HG03442 (cell line): ENCODE data around the gene COQ10A.

ENCODE experiments used
- ATAC-seq: cut with Tn5 transposase; IDR thresholded peaks from one replicate; pipeline ENCODE4 v1.9.1; 2021; ENCODE audit warnings: mild to moderate bottlenecking, moderate library complexity; ENCODE audit not compliant: unreplicated experiment

COQ10A gene

DNA sequence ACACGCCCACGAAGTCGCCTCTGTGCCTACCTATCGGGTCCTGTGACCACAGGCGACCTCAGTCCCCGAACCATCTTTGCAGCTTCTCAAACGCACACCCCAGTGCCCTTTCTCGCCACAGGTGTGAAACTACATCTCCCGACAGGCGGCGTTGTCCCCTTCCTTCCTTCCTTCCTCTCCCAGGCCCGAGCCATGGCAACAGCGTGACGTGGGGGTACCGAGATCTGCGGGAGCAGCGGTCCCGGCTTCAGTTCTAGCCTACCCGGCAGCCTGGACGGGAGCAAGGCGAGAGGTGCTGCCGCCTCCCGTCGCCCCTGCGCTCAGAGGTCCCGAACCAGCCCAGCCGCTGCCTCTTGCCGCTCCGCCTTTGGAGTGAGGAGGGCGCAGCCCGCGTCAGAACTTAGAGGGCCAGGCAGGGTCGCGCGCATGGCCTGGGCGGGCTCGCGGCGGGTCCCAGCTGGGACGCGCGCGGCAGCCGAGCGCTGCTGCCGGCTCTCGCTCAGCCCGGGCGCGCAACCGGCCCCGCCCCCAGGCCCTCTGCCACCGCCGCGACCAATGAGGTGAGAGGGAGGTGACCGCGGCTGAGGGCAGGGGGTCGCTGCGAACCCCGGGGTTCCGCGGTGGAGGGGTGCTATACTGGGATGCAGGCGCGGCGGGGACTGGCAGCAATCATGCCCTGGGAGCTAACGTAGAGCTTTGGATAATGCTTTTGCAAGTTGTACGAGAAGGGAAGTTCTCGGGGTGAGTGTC is at the start of gene COQ10A:
TSS of gene COQ10A (plus strand) at position 250 of the 750 bp plus-strand sequence. CDS start at position 427, 177 bp downstream.
- ATAC-seq = peak; percentile 81

DNA sequence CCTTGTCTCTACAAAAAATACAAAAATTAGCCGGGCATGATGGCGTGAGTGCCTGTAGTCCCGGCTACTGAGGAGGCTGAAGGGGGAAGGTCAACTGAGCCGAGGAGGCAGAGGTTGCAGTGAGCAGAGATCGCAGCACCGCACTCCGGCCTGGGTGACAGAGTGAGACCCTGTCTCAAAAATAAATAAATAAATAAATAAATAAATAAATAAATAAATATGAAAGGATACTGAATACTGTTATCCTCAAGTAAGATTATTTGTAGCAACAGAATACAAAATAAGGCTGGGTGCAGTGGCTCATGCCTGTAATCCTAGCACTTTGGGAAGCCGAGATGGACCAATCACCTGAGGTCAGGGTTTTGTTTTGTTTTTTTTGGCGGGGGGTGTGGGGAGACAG is 46.9 kb upstream of the COQ10A start:
- no peak for ATAC-seq

DNA sequence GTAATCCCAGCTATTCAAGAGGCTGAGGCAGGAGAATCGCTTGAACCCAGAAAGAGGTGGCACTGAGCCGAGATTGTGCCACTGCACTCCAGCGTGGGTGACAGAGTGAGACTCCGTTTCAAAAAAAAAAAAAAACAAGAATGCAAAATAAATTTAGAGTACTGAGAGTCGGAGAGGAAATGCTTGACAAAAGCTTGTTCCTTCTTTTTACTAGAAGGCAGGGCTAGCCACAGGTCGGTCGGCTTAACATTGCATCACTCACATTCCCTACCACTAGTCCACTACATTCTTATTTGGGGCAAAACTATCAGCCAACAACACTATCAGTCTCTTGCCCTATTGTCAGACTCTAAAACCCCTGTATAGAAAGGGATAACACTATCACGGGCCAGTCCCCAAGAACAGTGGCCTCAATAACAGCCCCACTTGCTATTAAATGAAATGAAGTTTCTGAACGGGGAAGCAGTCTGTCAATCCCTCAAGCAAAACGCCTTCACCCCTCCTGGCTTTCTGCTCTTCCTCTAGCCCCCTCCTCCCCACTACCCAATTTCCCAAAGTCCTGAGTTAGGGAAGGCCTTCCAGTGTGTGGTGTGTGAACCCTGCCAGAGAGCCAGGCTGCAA is 46.0 kb upstream of the COQ10A start:
- no peak for ATAC-seq

DNA sequence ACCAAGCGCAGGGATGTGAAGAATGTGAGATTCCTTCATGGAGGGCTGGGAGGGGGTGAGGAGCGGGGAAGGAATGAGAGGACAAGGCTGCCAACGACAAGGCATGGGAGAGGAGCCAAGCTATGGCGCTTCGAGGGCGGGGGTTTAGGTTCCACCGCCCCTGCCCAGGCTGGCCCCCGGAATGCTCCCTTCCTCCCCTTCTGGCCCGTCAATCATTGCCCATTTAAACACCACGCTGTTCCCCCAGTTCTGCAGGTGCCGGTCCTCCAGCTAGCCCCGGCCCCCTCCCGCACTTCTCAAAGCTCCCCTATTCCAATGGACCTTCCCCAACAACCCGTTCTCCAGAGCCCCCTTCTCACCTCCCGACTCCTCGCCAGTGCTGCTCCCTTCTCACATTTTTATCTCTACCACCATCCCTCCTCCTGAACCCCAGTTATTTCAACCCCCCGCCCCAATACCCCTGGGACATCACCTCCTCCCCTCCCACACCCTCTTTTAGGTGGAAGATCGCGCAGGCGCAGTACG is 45.4 kb upstream of the COQ10A start:
- ATAC-seq = peak; percentile 18

DNA sequence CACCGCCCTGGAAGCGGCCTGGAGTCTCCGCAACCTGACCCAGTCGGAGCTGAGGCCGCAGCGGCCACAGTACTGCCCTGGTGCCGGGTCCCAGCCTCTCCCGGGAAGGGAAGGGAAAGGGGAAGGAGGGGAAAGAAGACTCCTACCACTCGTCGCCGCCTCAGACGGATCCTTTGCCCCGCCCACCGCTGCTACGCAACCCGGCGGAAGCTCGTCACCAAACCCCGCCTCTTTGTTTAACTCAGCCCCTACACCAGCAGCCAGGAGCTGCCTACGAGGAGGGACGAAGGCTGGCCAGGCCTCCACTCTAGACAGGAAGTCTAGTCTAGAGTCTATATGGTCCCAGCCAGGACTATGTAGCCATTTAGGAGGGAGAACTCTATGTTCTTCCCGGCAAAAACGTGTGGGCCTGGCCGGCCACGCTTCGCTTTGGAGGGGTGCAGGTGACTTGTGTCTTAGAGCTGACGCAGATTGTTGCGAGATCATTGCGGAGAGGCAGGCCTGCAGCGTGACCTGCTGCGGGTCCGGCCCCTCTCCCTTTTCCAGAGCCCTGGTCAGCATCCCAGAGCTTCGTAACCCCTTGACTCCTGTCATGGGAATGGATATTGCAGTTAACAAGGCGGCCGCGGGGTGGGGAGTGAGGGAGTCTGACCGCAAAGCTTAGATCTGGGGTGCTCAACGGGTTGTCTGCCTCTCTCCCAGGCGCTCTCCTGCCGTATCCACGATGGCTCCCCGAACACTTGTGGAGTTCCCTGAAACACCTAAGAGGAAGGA is 44.8 kb upstream of the COQ10A start, which contains the start of gene RNF41:
TSS of gene RNF41 (minus strand) at position 166 of the 774 bp plus-strand sequence. CDS start 7,875 bp downstream, outside the sequence.
- peak; percentile 71 for ATAC-seq

DNA sequence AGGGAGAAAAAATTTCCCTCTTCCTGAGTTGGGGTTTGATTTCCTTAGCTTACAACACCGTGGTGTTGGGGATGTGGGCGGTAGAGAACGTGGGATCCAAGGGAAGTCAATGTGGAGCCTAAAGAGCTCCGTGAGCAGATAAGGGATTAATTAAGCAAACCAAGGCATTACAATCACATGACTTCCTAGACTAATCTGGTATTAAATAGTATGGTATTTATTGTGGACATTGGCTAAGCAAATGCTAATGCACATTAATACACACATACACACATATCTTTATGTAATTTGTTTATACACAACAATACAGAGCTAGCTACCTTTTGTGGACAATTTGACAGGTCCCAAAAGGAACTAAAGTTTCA is 44.2 kb upstream of the COQ10A start:
- ATAC-seq = no peak

DNA sequence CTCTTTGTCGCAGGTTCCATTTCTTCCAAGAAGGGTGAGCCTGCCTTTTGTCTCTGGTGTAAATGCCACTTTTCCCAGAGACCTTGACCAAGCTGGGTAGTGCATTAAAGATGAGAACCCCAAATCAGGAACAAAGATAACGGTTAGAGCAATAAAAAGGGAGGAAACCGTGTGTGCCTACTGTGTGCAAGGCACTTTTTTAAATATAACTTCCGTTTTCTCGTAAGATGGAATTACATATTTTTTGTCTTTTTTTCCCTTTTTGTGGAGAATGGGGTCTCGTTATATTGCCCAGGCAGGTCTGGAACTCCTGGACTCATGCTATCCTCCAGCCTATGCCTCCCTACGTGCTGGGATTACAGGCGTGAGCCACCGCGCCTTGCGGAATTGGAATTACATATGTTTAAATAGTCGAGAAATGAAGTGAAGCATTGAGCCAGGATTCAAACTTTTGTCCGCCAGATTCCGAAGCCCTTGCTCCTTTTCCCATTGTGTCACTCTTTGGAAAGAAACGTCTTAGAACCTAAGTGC is 43.1 kb upstream of the COQ10A start:
- no peak for ATAC-seq

DNA sequence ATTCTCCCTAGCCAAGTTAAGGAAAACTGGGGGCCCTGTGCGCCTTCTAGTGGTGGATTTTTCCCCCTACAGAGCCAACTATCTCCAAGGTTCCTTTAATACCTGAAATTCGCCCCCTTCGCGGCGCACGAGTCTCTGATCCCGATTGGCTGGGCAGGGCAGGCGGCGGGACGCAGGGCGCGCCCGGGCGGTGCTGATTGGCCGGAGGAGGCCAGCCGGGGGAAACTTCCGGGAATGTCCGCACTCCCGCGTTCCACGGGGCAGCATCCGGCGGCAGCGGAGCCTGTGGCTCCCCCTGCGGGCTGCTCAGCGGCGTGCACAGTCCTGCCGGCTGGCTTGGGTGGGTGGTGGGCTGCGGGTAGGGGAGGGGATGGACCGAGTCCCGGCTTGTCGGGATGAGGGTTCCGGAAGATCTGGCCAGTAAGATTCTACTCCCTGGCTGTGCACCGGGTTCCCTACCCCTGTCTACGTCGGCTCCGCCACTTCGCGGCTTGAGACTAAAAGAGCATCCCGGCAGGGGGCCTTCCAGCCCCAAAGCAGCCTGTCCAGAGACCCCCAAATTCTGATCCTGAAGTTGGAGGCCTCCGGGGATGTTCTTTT is 42.5 kb upstream of the COQ10A start, which contains the start of gene NABP2:
TSS of gene NABP2 (plus strand) at position 241 of the 600 bp plus-strand sequence. CDS start 515 bp downstream, outside the sequence.
- peak; percentile 70 for ATAC-seq

DNA sequence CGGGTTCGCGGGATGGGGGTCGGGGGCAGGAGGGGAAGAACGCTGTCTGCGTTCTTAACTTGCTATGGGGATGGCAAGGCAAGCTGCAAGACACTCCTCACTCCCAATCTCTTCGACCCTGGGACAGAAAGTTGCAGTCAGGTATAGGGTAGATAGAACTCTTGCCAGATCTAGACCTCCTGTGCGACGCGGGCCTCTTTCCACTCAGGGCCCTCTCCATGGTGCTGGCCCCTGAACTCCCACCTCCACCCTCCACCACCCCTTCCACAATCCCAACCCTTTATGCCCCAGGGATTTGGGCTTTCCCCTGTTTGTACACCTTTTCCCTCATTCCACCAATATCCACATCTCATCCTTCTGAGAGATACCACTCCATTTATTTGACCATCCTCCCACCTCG is 41.8 kb upstream of the COQ10A start:
- ATAC-seq = no peak

DNA sequence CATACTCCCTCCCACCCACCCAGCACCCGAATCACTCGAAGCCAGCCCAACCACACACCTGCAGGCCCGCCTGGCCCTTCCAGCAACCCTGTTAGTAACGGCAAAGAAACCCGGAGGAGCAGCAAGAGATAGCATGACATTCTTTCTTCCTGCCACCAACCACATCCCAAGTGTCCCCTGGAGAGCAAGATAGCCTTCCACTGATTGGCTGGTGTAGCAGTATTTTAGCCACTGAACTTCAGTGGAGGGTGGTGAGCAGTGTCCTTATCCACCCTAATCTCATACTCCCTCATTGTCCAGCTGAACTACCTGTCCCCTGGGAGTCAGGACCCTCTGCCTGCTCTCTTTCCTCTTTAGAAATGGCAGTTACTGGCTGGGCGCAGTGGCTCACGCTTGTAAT is 37.7 kb upstream of the COQ10A start:
- no peak for ATAC-seq

DNA sequence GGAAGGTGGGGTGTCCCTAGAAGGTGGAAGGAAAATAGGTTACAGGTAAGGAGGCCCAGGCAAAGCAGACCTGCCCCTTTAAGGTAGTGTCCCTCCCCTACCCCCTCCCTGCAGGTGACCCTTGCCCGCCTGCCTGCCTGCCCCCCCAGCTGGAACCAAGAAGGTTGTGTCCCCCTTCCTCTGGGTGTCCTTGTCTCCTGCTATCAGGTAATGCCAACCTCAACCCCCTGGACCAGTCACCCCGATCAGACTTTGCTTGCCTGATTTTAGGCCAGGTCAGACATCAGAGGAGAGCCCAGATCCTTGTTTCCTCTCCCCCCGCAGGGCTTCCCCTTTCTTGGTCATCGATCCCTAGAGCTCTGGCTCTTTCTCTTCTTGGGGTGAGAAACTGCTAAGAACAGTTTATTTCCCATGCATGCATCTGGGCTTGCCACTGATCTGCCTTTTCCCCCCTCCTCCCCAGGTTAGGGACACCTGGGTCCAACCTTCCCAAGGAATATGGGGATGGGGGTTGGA is 36.8 kb upstream of the COQ10A start, which contains the start of gene SLC39A5:
TSS of gene SLC39A5 (plus strand) at position 136 of the 516 bp plus-strand sequence. CDS start 1,224 bp downstream, outside the sequence.
- ATAC-seq = no peak

DNA sequence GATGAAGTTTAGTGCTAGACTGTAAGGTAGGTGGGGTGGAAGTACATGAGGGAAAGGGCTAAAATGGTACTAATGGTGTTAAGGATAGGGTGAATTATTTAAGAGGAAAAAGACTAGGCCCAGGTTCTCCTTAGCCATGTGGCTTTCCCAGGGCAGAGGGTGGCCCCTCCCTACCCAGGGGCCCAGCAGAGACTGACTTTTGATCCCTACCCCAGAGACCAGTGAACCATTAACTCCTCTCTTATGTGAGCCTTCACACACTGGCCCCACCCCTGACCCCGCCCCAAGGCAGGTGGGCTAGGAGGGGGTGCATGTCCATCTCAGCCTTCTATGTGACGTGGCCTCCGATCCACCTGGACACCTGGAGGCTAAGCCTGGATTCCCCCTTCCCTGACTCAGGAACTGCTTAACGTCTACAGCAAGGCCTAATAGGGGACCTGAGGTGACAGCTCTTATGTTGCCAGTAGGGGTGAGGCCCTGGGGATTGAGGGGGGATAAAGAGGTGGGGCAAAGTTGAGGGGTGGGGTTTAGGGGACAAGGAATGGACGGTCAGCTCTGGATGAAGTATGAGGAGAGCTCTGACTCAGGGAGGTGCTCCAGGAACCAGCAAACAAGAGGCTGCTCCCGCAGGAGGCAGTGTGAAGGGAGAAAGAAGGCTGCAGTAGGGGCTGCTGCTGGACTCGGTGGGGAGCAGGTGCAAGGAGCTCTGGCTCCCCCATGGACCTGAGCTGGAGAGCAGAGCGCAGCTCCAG is 36.1 kb upstream of the COQ10A start:
- no peak for ATAC-seq

DNA sequence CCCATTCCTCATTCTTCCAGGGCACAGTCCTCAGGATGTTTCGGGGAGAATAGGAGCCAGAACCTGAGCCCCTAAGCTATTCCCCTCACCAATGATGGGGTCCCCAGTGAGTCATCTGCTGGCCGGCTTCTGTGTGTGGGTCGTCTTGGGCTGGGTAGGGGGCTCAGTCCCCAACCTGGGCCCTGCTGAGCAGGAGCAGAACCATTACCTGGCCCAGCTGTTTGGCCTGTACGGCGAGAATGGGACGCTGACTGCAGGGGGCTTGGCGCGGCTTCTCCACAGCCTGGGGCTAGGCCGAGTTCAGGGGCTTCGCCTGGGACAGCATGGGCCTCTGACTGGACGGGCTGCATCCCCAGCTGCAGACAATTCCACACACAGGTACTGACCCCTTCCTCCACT is 35.6 kb upstream of the COQ10A start:
- ATAC-seq = no peak

DNA sequence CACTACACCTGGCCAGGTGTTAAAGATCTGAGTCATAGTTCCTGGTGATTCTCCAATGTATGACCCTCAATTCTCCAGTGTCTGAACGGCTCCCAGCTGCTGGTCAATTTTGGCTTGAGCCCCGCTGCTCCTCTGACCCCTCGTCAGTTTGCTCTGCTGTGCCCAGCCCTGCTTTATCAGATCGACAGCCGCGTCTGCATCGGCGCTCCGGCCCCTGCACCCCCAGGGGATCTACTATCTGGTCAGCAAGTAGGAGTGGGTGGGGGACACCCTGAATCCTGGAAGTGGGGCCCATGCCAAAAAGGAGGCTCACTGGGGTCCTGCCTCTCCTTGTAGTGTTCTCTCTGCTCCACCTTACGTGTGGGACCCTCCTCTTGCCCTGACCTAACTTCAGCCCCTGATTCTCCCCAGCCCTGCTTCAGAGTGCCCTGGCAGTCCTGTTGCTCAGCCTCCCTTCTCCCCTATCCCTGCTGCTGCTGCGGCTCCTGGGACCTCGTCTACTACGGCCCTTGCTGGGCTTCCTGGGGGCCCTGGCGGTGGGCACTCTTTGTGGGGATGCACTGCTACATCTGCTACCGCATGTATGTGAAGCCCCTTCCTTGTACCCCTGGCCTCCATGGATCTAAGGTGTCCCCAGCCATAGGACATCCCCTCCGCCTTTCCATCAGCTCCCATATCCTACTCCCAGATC is 31.9 kb upstream of the COQ10A start:
- ATAC-seq = no peak

DNA sequence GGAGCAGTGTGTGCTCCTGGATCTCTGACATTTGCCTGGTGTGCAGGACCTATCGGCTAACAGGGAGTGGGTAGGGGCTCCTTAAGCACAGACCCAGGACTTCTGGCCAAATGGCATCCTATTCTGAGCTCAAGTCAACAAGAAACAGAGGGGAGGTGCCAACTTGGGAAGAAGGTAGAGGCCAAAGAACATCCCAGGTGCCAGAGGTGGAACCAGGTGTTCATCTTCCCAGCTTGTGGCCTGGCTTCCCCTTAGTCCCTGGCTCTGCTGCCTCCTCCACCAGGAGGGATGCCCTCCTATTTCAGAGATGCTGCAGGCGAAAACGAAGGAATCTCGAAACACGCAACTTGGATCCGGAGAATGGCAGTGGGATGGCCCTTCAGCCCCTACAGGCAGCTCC is 30.7 kb upstream of the COQ10A start:
- ATAC-seq = no peak

DNA sequence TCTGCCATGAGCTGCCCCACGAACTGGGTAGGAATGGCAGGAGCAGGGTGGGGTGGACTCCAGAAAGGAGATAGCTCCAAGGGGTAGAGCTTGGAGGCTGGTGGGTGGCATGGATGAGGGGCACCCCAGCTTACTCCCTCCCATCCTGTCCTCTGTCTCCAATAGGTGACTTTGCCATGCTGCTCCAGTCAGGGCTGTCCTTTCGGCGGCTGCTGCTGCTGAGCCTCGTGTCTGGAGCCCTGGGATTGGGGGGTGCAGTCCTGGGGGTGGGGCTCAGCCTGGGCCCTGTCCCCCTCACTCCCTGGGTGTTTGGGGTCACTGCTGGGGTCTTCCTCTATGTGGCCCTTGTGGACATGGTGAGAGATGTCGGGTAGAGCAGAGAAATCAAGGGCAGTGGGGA is 29.8 kb upstream of the COQ10A start:
- ATAC-seq = no peak

DNA sequence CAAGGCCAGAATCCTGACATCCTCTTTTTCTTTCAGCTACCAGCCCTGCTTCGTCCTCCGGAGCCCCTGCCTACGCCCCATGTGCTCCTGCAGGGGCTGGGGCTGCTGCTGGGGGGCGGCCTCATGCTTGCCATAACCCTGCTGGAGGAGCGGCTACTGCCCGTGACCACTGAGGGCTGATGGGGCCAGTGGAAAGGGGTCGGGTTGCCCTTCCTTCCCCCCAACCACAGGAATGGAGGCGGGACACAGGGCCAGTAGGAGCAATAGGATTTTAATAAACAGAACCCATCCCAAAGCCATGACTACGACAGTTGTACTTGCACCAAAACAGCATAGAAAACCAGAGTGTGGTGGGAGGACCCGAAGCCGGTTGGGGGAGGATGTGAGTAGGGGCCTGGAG is 29.2 kb upstream of the COQ10A start:
- ATAC-seq = no peak

DNA sequence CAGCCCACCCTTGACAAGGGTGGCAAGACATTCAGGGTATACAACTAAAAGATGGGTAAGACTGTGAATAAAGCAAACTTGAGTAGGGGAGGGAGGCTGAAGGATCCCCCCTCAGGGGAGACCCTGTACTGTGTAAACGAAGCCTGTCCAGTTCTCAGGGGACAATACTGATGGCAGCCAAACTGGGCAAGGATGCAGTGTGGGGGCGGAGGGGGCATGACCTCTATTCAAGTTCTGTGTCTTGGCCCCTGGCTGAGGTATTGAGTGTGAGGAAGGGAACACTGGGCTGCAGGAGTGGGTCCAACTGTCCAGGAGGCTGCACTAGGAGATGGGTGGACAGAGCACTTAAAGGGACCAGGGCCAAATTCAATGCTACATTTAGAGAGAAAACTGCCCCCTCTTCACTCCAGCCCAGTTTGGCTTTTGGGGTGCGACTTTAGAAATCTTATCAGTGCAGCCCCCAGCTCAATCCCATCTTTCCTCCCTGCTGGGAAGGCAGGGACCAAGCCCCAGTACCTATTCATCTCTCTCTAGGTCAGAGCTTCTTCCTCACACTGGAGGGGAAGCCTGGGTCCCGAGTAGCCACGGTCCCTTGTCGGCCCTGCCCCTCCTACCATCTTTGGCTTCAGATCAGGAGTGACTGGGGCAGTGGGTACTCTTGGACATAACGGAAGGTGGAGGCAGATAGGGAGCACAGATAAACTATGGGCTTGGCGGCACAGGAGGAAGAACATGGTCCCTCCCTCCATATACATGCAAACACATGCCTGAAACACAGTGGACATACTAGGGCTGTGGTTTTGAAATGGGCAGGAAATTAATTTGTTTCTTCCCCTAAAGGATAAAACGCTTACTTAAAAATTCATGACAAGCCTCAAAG is 25.1 kb upstream of the COQ10A start:
- ATAC-seq = no peak
